ENCODE data around the gene SVOP.
"Not testable (repeated sequence)": the region's sequence is repeated elsewhere in the genome, so short reads cannot be mapped to it uniquely, and the experiment has no call there.

Gene SVOP

GRCh38 chr12:109020796-109021380 is at the start of gene SVOP:
Gene SVOP, minus strand, starts transcription at chr12:109021068. Its CDS starts 200 bp downstream, at chr12:109020868.
- Mint-ChIP-seq H3K9me3 (ENCODE audit: low read depth) (no peaks in the 10 kb centered on the region), H3K27me3 (peaks cover 27% of the 10 kb centered on the region), H3K4me3 (no peak within 1 kb of the TSS), H3K36me3 (no peaks in the 10 kb centered on the region), H3K4me1 (ENCODE audit: low read depth) (peaks cover 7% of the 10 kb centered on the region), H3K27ac (no peak within 1 kb of the TSS)

GRCh38 chr12:109069307-109070271 is 48.7 kb upstream of the SVOP start:
- H3K27ac Mint-ChIP-seq: no peak overlapping the region

GRCh38 chr12:109065853-109066193 is 45.0 kb upstream of the SVOP start:
- H3K27me3 Mint-ChIP-seq: no peaks in the 10 kb centered on the region
- peaks cover 8% of the 10 kb centered on the region for H3K36me3 Mint-ChIP-seq
- H3K4me1 Mint-ChIP-seq (ENCODE audit: low read depth): no peaks in the 10 kb centered on the region
- no peaks in the 10 kb centered on the region for H3K9me3 Mint-ChIP-seq (ENCODE audit: low read depth)
- H3K27ac Mint-ChIP-seq: no peak overlapping the region
- no peak overlapping the region for H3K4me3 Mint-ChIP-seq

More at GRCh38 chr12:109069307-109070271, 48.7 kb upstream of the SVOP start:
- peaks cover under 1% of the 10 kb centered on the region for H3K9me3 Mint-ChIP-seq (ENCODE audit: low read depth)
- no peaks in the 10 kb centered on the region for H3K27me3 Mint-ChIP-seq
- peaks cover 16% of the 10 kb centered on the region for H3K36me3 Mint-ChIP-seq
- no peaks in the 10 kb centered on the region for H3K4me1 Mint-ChIP-seq (ENCODE audit: low read depth)
- no peak overlapping the region for H3K4me3 Mint-ChIP-seq

GRCh38 chr12:109065154-109065852 is 44.4 kb upstream of the SVOP start:
- no peaks in the 10 kb centered on the region for H3K9me3 Mint-ChIP-seq (ENCODE audit: low read depth)
- H3K4me3 Mint-ChIP-seq: no peak overlapping the region
- peaks cover 7% of the 10 kb centered on the region for H3K36me3 Mint-ChIP-seq
- no peaks in the 10 kb centered on the region for H3K27me3 Mint-ChIP-seq
- no peaks in the 10 kb centered on the region for H3K4me1 Mint-ChIP-seq (ENCODE audit: low read depth)
- H3K27ac Mint-ChIP-seq: no peak overlapping the region

GRCh38 chr12:109064143-109064542 is 43.3 kb upstream of the SVOP start:
- Mint-ChIP-seq H3K36me3 (peaks cover 5% of the 10 kb centered on the region), H3K27me3 (no peaks in the 10 kb centered on the region), H3K27ac (no peak overlapping the region), H3K4me1 (ENCODE audit: low read depth) (no peaks in the 10 kb centered on the region), H3K9me3 (ENCODE audit: low read depth) (no peaks in the 10 kb centered on the region), H3K4me3 (no peak overlapping the region)

- H3K27me3 Mint-ChIP-seq: no peaks in the 10 kb centered on the region
- H3K4me1 Mint-ChIP-seq (ENCODE audit: low read depth): peaks cover 9% of the 10 kb centered on the region
- H3K4me3 Mint-ChIP-seq: no peak overlapping the region
- peaks cover 5% of the 10 kb centered on the region for H3K36me3 Mint-ChIP-seq
- H3K9me3 Mint-ChIP-seq (ENCODE audit: low read depth): no peaks in the 10 kb centered on the region
- H3K27ac Mint-ChIP-seq: no peak overlapping the region
Measured at GRCh38 chr12:109058773-109059172, 37.9 kb upstream of the SVOP start.

GRCh38 chr12:109057376-109057775 is 36.5 kb upstream of the SVOP start:
- Mint-ChIP-seq H3K27ac (no peak overlapping the region), H3K4me3 (no peak overlapping the region), H3K36me3 (peaks cover 3% of the 10 kb centered on the region)

GRCh38 chr12:109056891-109057290 is 36.0 kb upstream of the SVOP start:
- Mint-ChIP-seq H3K4me1 (ENCODE audit: low read depth) (peaks cover 16% of the 10 kb centered on the region), H3K9me3 (ENCODE audit: low read depth) (no peaks in the 10 kb centered on the region), H3K27me3 (no peaks in the 10 kb centered on the region), H3K4me3 (no peak overlapping the region), H3K36me3 (peaks cover 3% of the 10 kb centered on the region), H3K27ac (no peak overlapping the region)

More at GRCh38 chr12:109057376-109057775, 36.5 kb upstream of the SVOP start:
- H3K27me3 Mint-ChIP-seq: no peaks in the 10 kb centered on the region
- no peaks in the 10 kb centered on the region for H3K9me3 Mint-ChIP-seq (ENCODE audit: low read depth)
- H3K4me1 Mint-ChIP-seq (ENCODE audit: low read depth): peaks cover 12% of the 10 kb centered on the region

GRCh38 chr12:109054520-109054919 is 33.7 kb upstream of the SVOP start:
- H3K36me3 Mint-ChIP-seq: no peaks in the 10 kb centered on the region
- no peak overlapping the region for H3K4me3 Mint-ChIP-seq
- no peaks in the 10 kb centered on the region for H3K9me3 Mint-ChIP-seq (ENCODE audit: low read depth)
- H3K27me3 Mint-ChIP-seq: no peaks in the 10 kb centered on the region
- peak overlapping the region; percentile 61 for H3K27ac Mint-ChIP-seq
- peaks cover 18% of the 10 kb centered on the region for H3K4me1 Mint-ChIP-seq (ENCODE audit: low read depth)

- Mint-ChIP-seq H3K27ac (peak overlapping the region; percentile 93), H3K4me3 (peak overlapping the region; percentile 91), H3K4me1 (ENCODE audit: low read depth) (peaks cover 18% of the 10 kb centered on the region)
- H3K27me3 Mint-ChIP-seq; H3K9me3 Mint-ChIP-seq (ENCODE audit: low read depth); H3K36me3 Mint-ChIP-seq: not testable (repeated sequence)
Measured at GRCh38 chr12:109054124-109054513, 33.3 kb upstream of the SVOP start.

GRCh38 chr12:109053382-109054123 is 32.7 kb upstream of the SVOP start:
- Mint-ChIP-seq H3K4me3 (peak overlapping the region; percentile 91), H3K27ac (peak overlapping the region; percentile 93), H3K36me3 (no peaks in the 10 kb centered on the region), H3K4me1 (ENCODE audit: low read depth) (peaks cover 18% of the 10 kb centered on the region), H3K27me3 (no peaks in the 10 kb centered on the region), H3K9me3 (ENCODE audit: low read depth) (no peaks in the 10 kb centered on the region)

GRCh38 chr12:109052414-109053323 is 31.8 kb upstream of the SVOP start, which contains the start of gene USP30:
Gene USP30, plus strand, starts transcription at chr12:109052576. Its CDS starts 103 bp downstream, at chr12:109052679.
- Mint-ChIP-seq H3K4me3 (peak within 1 kb of the TSS; percentile 91), H3K27ac (peak within 1 kb of the TSS; percentile 93)

GRCh38 chr12:109052097-109052413 is 31.2 kb upstream of the SVOP start:
- no peaks in the 10 kb centered on the region for H3K36me3 Mint-ChIP-seq
- H3K9me3 Mint-ChIP-seq (ENCODE audit: low read depth): no peaks in the 10 kb centered on the region
- peaks cover 18% of the 10 kb centered on the region for H3K4me1 Mint-ChIP-seq (ENCODE audit: low read depth)
- H3K27ac Mint-ChIP-seq: peak overlapping the region; percentile 87
- peak overlapping the region; percentile 91 for H3K4me3 Mint-ChIP-seq
- no peaks in the 10 kb centered on the region for H3K27me3 Mint-ChIP-seq

More at GRCh38 chr12:109052414-109053323, 31.8 kb upstream of the SVOP start, which contains the start of gene USP30:
- Mint-ChIP-seq H3K4me1 (ENCODE audit: low read depth) (peaks cover 18% of the 10 kb centered on the region), H3K9me3 (ENCODE audit: low read depth) (no peaks in the 10 kb centered on the region), H3K27me3 (no peaks in the 10 kb centered on the region), H3K36me3 (no peaks in the 10 kb centered on the region)

- H3K27me3 Mint-ChIP-seq; H3K9me3 Mint-ChIP-seq (ENCODE audit: low read depth); H3K27ac Mint-ChIP-seq; H3K36me3 Mint-ChIP-seq; H3K4me3 Mint-ChIP-seq: not testable (repeated sequence)
- peaks cover 14% of the 10 kb centered on the region for H3K4me1 Mint-ChIP-seq (ENCODE audit: low read depth)
Measured at GRCh38 chr12:109049794-109050193, 28.9 kb upstream of the SVOP start.

Measured in activated naive CD8-positive, alpha-beta T cell (primary cell).